ENCODE data around the gene FLNA. TPM values are rescaled to one million over a fixed set of nuclear protein-coding genes. Genes with fewer than 3 reads are reported as not detected.
"Not testable (repeated sequence)": the region's sequence is repeated elsewhere in the genome, so short reads cannot be mapped to it uniquely, and the experiment has no call there.

The FLNA gene
- total and polyA plus RNA-seq, 2 experiments from 2014 or later, result 396 to 468 TPM

- Histone ChIP-seq H2AFZ (peak overlapping the region; percentile 56), H3K9me3 (ENCODE audit: low read depth) (no peaks in the 10 kb centered on the region)
- DNase-seq (ENCODE audit: low spot score), result peak; percentile 79
These were observed 22.8 kb upstream of the FLNA start for GRCh38 chrX:154396973-154397887.

GRCh38 chrX:154396363-154396762 lies 21.9 kb upstream of the FLNA start:
- Histone ChIP-seq H3K79me2 (peaks cover 16% of the 10 kb centered on the region), H3K27ac (peak overlapping the region; percentile 99), H3K4me2 (peak overlapping the region; percentile 76), H4K20me1 (ENCODE audit: insufficient read depth, poor library complexity, severe bottlenecking) (peaks cover 22% of the 10 kb centered on the region)
- not testable (repeated sequence) for H3K4me1 ChIP-seq (ENCODE audit: insufficient read depth); H3K27me3 ChIP-seq; H3K4me3 ChIP-seq; H3K36me3 ChIP-seq (replicated peaks; ENCODE audit: insufficient read depth, low read depth); DNase-seq (ENCODE audit: low spot score); H2AFZ ChIP-seq; H3K9me3 ChIP-seq (ENCODE audit: low read depth); H3K9me2 ChIP-seq (replicated peaks; ENCODE audit: insufficient read depth)
- WGBS (ENCODE audit: low lambda C conversion rate, missing lambda C conversion rate), result 94% methylated on average over 17 of the region's 17 CpGs

More at GRCh38 chrX:154396973-154397887, 22.8 kb upstream of the FLNA start:
- peak overlapping the region; percentile 76 for H3K4me2 ChIP-seq
- no peak for TF ChIP-seq EZH2phosphoT487 (IDR thresholded peaks at IDR 0.05; ENCODE audit: low read depth, severe bottlenecking, unreplicated experiment)
- no peak for TF ChIP-seq CTCF (IDR thresholded peaks at IDR 0.05; ENCODE audit: poor library complexity)
- no peak for TF ChIP-seq EZH2 (IDR thresholded peaks at IDR 0.05; ENCODE audit: borderline replicate concordance)
- H3K36me3 ChIP-seq (replicated peaks; ENCODE audit: insufficient read depth, low read depth), result peaks cover 3% of the 10 kb centered on the region
- peak overlapping the region; percentile 23 for H3K4me3 ChIP-seq
- no peaks in the 10 kb centered on the region for H3K27me3 ChIP-seq
- peaks cover 16% of the 10 kb centered on the region for H3K79me2 ChIP-seq
- H3K27ac ChIP-seq, result peak overlapping the region; percentile 99
- H3K9me2 ChIP-seq (replicated peaks; ENCODE audit: insufficient read depth), result no peaks in the 10 kb centered on the region
- H3K4me1 ChIP-seq (ENCODE audit: insufficient read depth), result peaks cover 4% of the 10 kb centered on the region
- WGBS (ENCODE audit: low lambda C conversion rate, missing lambda C conversion rate), result 42% methylated on average over 40 of the region's 53 CpGs
- peaks cover 24% of the 10 kb centered on the region for H4K20me1 ChIP-seq (ENCODE audit: insufficient read depth, poor library complexity, severe bottlenecking)

GRCh38 chrX:154389812-154390747 lies 15.6 kb upstream of the FLNA start:
- not testable (repeated sequence) for H3K4me1 ChIP-seq (ENCODE audit: insufficient read depth); H3K4me3 ChIP-seq; DNase-seq (ENCODE audit: low spot score); H3K9me3 ChIP-seq (ENCODE audit: low read depth); H3K27me3 ChIP-seq; H3K9me2 ChIP-seq (replicated peaks; ENCODE audit: insufficient read depth); H2AFZ ChIP-seq; H3K36me3 ChIP-seq (replicated peaks; ENCODE audit: insufficient read depth, low read depth); H3K27ac ChIP-seq; H3K4me2 ChIP-seq; H3K79me2 ChIP-seq; H4K20me1 ChIP-seq (ENCODE audit: insufficient read depth, poor library complexity, severe bottlenecking)
- WGBS (ENCODE audit: low lambda C conversion rate, missing lambda C conversion rate), result 39% methylated on average over 16 of the region's 121 CpGs

- WGBS (ENCODE audit: low lambda C conversion rate, missing lambda C conversion rate), result no CpG with 5 or more reads among the region's 16 CpGs
- not testable (repeated sequence) for DNase-seq (ENCODE audit: low spot score); H3K4me2 ChIP-seq; H3K4me1 ChIP-seq (ENCODE audit: insufficient read depth); H4K20me1 ChIP-seq (ENCODE audit: insufficient read depth, poor library complexity, severe bottlenecking); H3K9me2 ChIP-seq (replicated peaks; ENCODE audit: insufficient read depth); H2AFZ ChIP-seq; H3K36me3 ChIP-seq (replicated peaks; ENCODE audit: insufficient read depth, low read depth); H3K27ac ChIP-seq; H3K9me3 ChIP-seq (ENCODE audit: low read depth); H3K4me3 ChIP-seq; H3K27me3 ChIP-seq; H3K79me2 ChIP-seq
These were observed 14.2 kb upstream of the FLNA start for GRCh38 chrX:154388649-154389048.

GRCh38 chrX:154388094-154388493 lies 13.7 kb upstream of the FLNA start:
- no CpG with 5 or more reads among the region's 20 CpGs for WGBS (ENCODE audit: low lambda C conversion rate, missing lambda C conversion rate)
- H3K4me2 ChIP-seq; DNase-seq (ENCODE audit: low spot score); H3K4me3 ChIP-seq; H3K27ac ChIP-seq; H2AFZ ChIP-seq; H3K79me2 ChIP-seq; H3K36me3 ChIP-seq (replicated peaks; ENCODE audit: insufficient read depth, low read depth); H3K4me1 ChIP-seq (ENCODE audit: insufficient read depth); H3K9me2 ChIP-seq (replicated peaks; ENCODE audit: insufficient read depth); H4K20me1 ChIP-seq (ENCODE audit: insufficient read depth, poor library complexity, severe bottlenecking); H3K27me3 ChIP-seq; H3K9me3 ChIP-seq (ENCODE audit: low read depth): not testable (repeated sequence)

Data from hepatocyte (in vitro differentiated cells).